HG02571 (cell line): ENCODE results near the gene PRPH.
"Not testable (repeated sequence)": the region's sequence is repeated elsewhere in the genome, so short reads cannot be mapped to it uniquely, and the experiment has no call there.

Experiments
- ATAC-seq: cut with Tn5 transposase; IDR thresholded peaks from one replicate; pipeline ENCODE4 v1.9.1; 2021; ENCODE audit warnings: mild to moderate bottlenecking, moderate library complexity; ENCODE audit not compliant: unreplicated experiment

The PRPH gene

GRCh38 chr12:49295082-49295936 is at the start of gene PRPH:
PRPH (plus strand) TSS chr12:49295147; CDS start chr12:49295201, 54 bp downstream.
- ATAC-seq, result no peak

DNA sequence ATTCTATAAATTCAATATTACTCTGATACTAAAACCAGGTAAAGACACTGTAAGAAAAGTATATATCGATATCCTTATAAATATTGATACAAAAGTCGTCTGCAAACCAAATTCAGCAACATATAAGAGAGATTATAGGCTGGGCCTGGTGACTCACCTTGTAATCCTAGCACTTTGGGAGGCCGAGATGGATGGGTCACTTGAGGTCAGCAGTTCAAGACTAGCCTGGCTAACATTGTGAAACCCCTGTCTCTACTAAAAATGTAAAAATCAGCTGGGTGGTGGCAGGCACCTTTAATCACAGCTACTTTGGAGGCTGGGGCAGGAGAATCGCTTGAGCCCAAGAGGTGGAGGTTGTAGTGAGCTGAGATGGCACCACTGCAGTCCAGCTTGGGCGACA is 43.6 kb upstream of the PRPH start:
- ATAC-seq, result no peak

GRCh38 chr12:49253033-49253623 is 41.8 kb upstream of the PRPH start:
- ATAC-seq, result no peak

DNA sequence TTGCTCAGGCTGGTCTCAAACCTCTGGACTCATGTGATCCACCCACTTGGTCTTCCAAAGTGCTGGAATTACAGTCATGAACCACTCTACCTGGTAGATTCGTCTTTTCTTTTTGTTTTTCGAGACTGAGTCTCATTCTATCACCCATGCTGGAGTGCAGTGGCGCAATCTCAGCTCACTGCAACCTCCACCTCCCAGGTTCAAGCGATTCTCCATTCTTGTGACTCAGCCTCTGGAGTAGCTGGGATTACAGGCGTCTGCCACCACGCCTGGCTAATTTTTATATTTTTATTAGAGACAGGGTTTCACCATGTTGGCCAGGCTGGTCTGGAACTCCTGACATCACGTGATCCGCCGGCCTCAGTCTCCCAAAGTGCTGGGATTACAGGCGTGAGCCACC is 39.5 kb upstream of the PRPH start:
- not testable (repeated sequence) for ATAC-seq

- no peak for ATAC-seq
These were observed 38.9 kb upstream of the PRPH start for GRCh38 chr12:49255857-49256637.

- ATAC-seq, result not testable (repeated sequence)
These were observed 37.3 kb upstream of the PRPH start for GRCh38 chr12:49257508-49258184.

- no peak for ATAC-seq
These were observed 35.5 kb upstream of the PRPH start for GRCh38 chr12:49259452-49259851.

DNA sequence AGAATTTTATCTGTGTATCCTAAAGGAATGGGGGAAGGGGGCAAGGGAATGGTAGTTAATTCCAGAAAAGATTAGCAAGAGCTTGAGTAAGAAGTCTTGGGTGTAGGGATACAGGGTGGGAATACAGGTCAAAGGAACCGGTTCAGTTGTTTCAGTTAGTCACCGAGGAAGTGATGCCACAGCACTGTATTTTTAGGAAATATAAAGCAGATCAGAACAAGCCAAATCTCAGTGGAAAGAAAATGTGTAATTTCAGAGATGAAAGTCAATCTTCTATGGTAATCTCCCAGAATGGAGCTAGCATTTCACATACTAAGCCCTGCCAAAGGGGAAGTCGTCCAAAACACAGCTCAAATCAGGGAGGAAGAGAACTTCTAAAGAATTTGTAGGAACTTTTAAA is 34.8 kb upstream of the PRPH start:
- no peak for ATAC-seq

DNA sequence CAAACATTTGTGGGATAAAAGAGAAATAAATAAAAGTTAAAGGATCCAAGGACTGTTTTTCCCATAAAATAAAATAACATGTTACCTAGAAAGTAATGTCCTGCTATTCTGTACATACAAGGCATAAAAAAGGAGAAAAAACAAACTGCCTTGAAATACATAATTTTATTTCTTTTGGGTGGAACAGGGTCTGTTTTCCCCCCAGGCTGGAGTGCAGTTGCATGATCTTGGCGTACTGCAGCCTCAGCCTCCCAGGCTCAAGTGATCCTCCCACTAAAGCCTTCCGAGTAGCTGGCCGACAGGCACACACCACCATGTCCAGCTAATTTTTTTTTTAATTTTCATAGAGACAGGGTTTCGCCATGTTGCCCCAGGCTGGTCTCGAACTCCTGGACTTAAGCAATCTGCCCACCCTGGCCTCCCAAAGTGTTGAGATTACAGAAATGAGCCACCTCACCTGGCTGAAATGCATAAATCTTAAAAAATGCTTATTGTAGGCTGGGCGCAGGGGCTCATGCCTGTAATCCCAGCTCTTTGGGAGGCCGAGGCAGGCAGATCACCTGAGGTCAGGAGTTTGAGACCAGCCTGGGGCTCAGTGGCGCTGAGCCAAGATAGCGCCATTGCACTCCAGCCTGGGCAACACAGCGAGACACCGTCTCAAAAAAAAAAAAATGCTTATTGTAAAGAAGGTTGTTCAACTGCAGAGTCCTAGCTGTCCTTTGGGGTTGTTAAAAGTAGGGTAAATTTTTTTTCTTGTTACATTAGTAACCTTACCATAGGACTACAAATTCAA is 34.2 kb upstream of the PRPH start:
- ATAC-seq, result no peak

GRCh38 chr12:49261721-49262120 is 33.2 kb upstream of the PRPH start:
- no peak for ATAC-seq

GRCh38 chr12:49263400-49263763 is 31.6 kb upstream of the PRPH start:
- ATAC-seq, result no peak

DNA sequence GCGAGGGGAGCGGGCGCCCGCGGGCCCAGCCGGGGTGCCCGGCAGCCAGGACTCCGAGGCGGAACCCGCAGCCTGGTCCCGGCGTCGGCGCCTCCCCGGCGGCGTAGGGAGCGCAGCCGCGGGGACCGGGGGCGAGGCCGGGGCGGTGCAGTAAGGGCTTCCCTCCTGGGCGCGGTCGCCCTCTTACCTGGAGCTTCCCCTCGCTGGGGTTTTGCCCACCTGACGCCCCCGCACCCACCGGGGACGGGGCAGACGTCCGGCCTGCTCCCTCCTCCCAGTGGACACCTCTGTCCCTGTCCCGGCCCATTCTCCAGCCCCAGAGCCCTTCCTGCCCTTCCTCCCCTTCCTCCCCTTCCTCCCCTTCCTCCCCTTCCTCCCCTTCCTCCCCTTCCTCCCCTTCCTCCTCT is 30.5 kb upstream of the PRPH start:
- peak; percentile 29 for ATAC-seq

DNA sequence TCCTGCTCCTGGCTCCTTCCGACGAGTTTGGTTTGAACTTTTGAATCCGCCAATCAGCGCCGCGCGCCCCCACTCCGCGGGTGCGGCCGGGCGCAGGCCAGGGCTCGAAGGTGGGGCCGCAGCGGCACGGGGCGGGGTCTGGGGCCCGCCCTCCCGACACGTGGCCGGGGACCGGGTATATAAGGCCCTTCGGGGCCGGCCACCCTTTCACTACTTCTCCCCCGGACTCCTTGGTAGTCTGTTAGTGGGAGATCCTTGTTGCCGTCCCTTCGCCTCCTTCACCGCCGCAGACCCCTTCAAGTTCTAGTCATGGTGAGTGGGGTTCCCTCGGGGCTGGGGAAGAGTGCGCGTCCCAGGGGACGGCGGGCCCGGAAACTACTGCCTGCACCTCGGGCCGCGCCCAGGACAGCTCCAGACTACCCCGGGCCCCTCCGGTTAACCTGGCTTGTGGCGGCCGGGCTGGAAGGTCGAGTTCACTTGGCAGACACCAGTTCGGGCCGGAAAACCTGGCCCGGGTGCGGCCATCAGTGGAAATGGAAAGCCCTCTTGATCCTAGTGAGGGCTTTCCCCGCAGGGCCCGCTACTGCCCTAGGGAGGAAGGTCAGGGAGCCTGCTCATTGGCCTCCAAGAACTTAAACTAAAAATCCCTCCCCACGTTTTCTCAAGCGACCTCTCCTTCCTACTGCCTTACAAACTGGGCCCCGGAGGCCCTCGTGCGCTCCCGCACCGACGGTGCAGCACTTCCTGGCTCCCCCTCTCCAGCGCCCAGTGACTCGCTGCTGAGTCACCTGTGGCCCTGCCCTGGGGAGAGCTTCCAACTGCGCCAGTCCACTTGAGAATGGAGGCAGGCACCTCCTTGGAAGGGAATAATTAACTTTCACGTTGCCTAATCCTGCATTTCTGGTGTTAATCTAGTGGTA is 29.8 kb upstream of the PRPH start, which contains the start of gene TUBA1C:
Gene TUBA1C, plus strand, starts transcription at position 210 of the 920 bp plus-strand sequence. Its CDS starts 100 bp downstream, at position 310.
- peak; percentile 89 for ATAC-seq

- not testable (repeated sequence) for ATAC-seq
These were observed 25.8 kb upstream of the PRPH start for GRCh38 chr12:49269191-49269590.

- ATAC-seq, result no peak
These were observed 21.9 kb upstream of the PRPH start for GRCh38 chr12:49272790-49273725.

- no peak for ATAC-seq
These were observed 21.1 kb upstream of the PRPH start for GRCh38 chr12:49273726-49274395.

DNA sequence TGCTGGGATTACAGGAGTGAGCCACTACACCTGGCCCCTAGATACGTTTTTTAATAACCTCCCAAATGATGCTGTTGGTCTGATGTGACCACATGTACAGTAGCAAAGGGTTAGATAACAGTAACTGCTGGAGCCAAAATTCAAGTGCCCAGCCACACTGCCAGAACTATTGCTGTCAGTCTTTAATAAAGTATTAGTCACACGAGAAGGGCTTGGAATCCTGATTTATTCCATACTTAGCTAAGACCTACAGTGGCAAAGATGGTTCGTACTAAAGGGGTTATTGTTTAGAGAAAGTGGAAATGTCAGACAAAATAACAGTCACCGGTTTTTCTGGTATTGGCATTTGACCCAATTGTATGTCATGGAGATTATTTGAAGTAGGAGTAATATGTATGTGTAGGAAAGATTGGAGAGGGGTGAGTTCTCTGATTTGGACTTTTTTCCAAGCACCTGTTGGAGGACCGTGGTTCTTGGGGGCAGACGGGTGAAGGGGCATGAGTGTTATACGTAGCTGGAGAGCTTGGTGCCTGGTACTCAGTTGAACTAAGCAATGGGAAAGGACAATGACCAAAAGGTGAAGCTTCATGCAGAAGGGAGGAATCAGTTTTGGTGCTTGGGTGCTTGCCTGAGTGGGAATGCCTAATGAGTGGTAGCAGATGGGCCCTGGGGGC is 20.4 kb upstream of the PRPH start:
- ATAC-seq, result no peak
